Hematopoietic multipotent progenitor cell treated with erythropoietin and hydrocortisone succinate and interleukin-3 and kit ligand, for 4 days (in vitro differentiated cells): Measurements from ENCODE around the gene FCER1G.
A peak's percentile ranks its signal among the peaks of the same experiment; 100 is the strongest.

Experiments
- DNase-seq: peaks from one replicate; pipeline ENCODE4 v3.0.0-alpha.2; 2015

FCER1G gene

DNA sequence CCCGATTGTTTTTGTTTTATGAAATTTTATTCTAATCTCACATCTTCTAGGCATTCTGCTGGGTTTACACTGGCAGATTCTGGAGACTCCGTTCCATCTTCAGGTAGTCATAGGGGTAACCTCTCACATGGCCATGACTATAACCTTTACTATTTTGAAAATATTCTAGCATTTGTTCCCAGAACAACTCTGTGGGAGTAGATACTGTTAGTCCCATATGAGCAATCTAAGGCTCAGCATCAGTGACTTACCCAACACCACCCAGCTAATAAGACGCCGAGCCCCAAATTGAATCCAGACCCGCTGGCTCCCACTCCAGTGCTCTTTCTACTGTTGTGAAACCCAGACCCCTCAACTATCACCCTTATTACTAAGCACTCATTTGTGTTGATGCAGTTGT lies 26.1 kb upstream of the FCER1G start:
- DNase-seq = no peak

DNA sequence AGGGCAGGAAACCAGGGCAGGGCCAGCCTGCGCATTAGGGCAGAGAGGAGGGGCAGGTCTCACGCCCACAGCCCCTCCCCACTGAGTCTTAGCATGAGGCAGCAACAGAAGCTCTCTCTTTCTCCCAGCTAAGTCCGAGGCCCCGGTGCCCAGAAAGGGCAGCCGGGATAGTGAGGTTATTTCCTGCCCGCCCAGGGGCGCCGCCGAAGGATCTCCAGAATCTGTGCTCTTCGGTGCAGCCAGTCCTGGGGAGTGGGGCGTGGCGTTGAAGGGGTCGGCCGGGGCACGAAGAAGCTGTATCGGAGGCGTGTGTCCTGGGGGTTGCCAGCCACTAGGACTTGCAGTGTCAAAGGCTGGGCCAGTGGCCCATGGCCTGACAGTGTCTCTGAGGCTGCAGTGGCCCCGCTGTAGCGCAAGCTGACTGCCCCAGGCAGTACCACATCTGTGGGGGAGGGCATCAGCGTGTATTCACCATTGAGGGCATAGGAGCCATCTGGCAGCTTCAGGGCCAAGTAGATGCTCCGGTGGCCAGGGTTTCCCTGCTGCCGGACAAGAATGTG lies 24.1 kb upstream of the FCER1G start:
- DNase-seq = no peak

- DNase-seq = no peak
These were observed 23.1 kb upstream of the FCER1G start for GRCh38 chr1:161191971-161192370.

DNA sequence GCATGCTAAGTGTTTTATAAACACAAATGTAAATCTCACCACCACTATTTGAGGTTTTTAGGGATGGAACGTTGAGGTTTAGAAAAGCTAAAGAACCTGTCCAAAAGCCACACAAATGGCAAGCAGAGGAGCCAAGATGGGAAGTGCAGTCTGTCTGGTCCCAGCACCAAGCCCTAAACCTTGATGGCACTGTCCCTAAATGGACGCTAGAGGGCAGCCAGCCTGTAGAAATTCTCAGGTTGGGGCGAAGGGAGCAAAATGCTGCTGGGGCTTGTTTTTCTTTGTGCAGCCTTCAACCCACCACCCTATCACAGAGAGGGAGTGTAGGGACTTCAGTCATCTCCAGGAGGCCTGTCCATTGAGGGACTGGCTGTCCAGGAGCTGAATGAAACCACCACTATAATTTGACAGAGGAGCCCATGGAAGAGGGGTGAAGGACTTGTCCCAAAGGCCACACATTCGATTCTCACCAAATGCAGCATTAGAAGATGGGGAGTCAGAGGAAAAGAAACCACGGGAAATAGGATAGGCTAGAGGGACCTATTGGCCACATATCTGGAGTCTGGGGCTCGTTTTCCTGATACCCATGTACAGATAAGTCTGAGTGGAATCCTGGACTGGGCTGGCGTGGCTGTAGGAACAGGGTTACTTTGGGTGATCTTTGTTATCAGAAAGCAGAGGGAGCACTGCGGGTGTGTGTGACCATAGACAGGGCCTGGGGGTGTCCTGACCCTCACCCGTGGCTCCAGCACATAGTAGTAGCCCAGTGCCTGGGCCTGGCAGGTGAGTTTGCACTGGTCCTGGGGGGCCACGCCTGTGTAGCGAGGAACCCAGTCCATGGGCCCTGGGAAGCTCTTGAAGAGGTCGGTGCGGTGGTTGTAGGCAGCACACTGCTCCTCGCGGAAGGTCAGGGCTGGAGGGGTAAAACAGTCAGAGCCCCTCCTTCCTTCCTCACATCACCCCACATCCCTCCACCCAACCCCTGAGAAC lies 22.3 kb upstream of the FCER1G start:
- peak; percentile 91 for DNase-seq

GRCh38 chr1:161193561-161194235 lies 21.4 kb upstream of the FCER1G start:
- DNase-seq = no peak

DNA sequence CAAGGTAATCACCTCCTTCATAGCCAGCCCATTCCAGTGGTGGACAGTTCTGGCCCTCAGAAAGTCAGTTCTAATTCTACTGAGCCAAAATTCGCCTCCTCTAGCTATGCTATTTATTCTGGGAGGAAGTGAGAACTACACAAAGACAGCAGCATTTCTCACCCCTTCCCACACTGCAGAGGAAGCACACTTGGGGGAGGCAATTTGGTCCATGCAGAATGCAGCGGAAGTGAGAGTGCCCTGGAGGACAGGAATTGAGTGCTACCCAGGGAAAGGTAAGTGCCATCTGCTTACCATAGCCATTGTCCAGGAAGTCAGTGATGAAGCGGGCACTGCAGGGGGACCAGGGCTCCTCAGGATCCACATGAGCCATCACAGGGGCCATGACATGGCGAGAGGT lies 19.9 kb upstream of the FCER1G start:
- DNase-seq = no peak

DNA sequence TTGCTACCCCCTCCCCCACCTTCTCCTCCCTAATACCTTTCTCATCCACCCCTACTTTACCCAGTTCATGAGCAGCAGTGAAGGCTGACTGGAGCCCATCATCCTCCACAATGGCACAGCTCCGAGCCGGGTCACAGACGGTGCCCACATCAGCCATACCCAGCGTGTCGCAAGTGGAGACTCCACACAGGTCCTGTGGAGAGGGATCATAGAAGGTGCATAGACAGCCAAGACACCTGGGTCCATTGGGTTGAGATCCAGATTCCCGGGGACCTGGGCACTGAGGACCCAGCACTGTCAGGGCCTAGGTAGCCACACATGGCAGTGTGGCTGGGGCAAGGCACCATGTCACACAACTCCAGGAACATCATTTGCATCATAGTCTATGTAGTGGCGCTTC lies 19.0 kb upstream of the FCER1G start:
- DNase-seq = no peak

DNA sequence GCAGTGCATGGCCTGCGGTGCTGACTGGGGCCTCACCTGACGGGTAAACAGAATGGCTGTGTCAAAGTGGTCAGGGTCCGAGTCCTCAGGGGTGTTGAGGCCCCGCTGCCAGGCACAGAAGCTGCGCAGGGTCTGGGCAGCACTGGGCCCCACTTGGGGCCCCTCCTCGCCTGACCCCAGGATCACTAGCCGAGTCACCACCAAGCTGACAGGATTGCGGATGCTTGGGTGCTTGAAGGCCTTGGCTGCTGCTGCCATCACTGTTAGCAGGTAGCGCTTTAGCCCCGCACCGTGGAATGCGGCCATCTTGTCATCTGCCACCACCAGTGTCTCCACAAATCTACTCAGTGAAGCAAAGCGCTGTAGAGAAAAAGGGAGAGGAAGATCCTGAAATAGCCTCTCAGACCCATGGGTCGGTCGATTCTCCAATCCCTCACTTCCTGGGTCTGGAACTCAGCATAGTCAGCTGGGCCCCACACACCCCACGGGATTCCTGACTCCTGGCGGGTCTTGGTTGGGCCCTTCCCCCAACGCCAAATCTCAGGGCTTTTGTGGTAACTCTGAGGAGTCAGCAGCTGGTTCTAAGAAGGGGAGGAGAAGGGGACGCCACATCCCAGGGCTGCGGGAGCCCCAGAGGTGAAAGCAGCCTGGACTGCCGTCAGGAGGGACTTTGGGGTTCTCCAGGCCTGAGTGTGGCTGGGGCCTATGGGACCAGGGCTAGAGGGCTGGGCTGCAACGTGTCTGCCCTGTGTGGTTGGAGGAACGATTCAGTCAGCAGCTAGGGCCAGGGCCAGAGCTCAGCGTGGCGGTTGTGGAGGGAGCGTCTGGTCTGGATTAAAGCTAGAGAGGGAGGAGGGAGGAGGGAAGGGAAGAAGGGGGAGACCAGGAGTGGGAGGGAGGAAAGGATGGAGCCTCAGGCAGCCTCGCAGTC lies 18.3 kb upstream of the FCER1G start:
- DNase-seq = no peak

- no peak for DNase-seq
These were observed 17.4 kb upstream of the FCER1G start for GRCh38 chr1:161197560-161198193.

DNA sequence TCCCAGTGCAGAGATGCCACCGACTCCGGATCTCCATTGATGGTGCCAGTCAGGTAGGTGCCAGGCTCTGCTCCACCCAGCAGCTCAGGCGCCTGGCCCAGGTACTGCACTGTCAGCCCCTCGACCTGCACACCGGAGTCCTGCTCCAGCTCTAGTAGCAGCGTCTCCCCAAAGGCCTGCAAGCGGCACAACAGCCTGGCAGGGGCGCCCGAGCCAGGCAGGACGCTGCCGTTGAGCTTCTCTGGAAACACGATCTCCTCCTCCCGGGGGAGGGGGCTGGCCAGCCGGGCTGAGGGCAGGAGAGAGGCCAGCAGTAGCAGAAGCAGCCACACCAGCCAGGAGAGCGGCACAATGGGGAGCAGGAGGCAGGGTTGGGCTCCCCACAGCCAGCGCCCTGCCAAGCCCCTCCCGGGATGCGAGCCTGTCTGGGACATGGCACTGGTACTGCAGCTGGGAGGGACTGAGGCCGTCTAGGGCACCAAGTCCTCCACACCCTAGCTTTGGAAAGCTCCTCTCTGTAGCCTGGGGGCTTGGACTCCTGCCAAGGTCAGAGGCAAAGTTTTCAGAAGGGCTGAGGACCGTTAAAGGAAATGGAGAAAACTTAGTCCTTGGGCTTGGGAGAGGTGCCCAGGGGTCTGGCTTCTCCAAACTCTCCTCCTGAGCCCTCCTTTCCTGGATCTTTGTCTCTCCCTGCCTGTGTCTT lies 16.8 kb upstream of the FCER1G start:
- DNase-seq = peak; percentile 52

DNA sequence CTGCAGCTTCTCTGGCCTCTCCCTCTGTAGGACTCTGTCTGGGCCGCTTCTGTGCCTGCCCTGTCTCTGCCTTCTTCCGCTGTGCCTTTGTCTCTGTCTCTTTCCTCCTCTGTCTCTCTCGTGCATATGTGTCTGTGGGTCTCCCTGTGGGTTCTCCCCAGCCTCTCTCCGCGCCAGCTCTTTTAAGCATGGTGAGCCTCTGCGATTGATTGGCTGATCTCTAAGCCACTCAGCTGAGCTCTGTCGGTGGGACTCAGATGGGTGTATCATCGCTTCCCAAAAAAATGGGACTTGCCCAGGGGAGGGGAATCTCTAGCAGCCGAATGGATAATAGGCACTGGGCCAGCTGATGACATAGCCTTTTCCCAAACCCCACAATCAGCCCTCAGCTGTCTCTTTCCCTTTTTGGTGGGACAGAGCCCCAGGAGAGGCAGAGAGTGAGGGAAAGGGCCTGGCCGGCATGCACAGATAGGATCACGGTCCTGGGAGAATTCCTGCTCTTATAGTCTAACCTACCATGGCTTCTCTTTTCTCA lies 16.1 kb upstream of the FCER1G start, which contains the start of gene ADAMTS4:
TSS of gene ADAMTS4 (minus strand) at position 158 of the 535 bp plus-strand sequence. CDS start 427 bp downstream, outside the sequence.
- no peak for DNase-seq

DNA sequence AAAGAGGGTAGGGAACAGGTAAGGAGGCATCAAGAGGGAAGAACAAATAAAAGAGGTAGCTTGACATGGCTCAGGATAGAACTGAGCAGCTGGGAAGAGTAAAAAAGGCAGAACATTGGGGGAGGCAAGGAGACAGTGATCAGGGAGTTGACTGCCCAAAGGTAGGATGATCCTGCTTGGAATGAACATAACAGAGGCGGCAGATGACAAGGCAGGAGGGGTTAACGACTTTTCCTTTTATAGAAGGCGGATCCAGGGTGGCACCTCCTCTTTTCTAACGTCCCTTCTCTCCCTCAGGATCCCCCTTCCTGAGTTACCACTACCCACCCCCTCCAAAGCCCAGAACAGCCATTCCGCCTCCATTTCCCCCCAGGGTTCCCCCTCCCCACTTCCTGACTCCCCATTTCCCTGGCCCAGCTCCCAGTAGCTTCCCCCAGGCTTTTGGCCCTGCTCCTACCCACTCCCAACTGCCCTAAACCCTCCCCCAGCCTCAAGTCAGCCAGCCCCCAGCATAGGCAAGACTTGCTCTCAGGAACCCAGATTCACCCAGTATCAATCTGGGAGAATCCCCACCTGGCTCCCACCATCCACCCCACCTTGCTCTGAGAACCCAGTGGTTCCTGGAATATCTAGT lies 15.5 kb upstream of the FCER1G start:
- no peak for DNase-seq

DNA sequence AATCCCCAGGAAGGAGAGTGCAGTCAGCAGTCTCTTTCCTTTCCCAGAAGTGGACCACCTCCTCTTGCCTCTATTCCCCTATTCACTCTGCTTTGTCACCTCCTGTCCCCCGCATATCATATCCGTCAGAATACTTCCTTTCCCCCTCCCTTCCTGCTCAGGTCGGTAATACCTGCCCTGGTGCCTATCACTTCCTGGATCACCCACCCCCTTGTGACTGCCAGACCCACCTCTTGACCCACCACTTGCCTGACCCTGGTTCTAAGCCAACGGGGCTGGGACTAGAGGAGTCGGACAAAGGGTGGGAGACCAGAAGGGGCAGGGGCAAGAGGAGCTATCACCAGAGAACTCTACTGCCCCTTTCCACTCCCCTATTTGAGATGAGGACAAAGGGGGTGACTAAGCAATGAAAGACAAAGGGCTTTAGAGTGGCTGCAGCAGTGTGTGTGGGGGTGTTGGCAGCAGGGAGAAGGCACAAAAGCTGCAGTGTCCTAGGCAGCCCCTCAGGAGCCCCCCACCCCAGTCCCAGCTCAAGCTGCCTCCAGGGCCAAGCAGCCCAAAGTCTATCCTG lies 14.6 kb upstream of the FCER1G start:
- no peak for DNase-seq

DNA sequence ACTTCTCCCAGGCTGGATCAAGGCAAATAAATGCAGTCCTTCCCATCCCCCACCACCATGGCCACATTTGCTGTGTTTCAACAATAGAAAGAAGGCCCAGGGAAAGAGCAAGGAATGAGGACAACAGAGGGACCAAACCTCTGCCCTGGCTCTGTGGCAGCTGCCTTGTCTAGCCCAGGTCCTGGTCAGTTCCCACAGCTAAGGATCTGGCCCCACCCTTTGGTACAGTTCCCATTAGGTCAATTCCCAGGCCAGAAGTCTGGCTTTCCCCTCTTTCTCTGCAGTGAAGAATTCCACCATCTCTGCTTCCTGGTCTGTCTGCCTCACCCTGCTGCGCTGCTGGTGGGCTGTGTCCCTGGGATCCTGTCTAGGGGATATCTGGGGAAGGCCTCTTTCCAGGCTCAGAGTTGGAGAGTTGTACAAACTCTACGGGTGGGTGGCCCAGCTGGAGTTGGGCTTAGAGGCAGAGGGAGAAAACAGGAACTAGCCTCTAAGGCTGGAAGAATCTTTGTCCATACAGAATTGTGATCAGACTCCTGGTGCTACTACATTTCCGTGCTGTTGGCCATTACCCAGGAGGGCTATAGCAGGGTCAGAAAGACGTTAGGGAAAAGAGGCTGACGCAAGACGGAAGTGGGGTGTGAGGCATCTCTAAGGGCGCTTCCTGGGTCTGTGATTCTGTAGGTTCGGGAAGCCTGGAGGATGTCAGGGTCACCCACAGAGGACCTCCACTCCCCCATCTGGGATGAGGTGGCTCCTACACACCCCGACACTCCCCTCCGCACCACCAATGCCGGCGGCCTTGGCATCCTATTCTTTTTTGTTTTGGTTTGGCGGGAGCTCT lies 13.9 kb upstream of the FCER1G start:
- DNase-seq = peak; percentile 53

DNA sequence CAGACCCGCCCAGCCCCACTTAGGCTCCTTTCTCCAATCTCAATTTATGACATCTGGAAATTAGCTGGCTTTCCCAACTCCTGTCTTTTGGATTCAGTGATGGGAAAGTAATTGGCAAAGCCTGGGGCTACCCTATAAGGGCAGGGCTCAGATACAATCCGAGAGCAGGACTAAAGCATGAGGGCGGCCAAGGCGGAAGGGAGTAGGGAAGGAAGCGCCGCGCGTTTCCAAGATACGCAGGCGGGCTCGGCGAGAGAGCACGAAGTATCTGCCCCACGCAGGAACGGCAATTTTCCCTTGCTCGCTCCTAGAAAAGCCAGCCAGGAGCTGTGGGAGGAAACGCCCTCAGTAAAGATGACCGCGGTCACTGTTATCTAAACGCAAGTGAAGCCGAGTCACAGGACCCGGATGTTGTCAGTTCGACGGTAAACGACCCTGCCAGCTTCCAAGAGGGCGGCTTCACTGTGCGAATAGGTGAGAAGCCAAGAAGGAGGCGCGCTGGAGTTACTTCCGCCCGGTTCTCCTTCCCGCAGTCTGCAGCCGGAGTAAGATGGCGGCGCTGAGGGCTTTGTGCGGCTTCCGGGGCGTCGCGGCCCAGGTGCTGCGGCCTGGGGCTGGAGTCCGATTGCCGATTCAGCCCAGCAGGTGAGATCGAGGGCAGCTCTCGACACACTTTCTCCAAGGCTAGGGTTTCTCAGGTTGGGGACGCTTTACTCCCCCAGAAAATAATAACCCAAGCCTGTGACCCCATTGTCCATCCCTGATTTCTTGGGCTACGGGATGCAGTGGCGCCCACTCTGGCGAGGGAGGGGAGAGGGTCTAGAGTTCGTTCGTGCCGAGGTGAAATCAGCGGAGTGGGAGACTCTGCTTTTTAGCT lies 13.0 kb upstream of the FCER1G start, which contains the start of gene NDUFS2:
TSS of gene NDUFS2 (plus strand) at position 532 of the 877 bp plus-strand sequence. CDS start at position 551, 19 bp downstream.
- DNase-seq = peak; percentile 100

DNA sequence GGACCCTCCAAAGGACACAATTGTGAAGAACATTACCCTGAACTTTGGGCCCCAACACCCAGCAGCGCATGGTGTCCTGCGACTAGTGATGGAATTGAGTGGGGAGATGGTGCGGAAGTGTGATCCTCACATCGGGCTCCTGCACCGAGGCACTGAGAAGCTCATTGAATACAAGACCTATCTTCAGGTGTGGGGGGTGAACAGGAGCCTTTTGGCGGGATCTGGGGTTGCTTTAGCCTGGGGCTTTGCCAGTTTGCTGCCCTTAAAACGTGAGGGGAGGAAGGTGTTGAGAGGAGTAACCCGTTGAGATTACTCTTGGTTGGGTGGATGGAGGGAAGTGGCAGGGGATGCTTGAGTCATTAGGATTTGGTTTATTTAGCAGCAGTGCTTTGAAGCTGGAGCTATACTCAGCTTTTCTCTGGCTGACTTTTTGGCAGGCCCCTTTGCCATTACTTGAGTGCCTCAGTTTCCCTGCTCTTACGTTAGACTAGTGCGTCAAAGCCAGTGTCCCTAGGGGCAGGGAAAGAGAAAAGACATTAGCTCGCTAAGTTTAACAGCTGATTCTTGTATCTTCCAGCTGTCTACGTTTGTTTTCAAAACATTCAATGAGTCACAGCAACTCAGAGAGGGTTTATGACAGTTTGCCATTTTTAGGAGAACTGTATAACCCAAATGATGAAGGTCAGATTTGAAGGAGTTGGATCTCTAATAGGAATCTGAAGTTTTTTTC lies 8.5 kb upstream of the FCER1G start:
- DNase-seq = no peak

DNA sequence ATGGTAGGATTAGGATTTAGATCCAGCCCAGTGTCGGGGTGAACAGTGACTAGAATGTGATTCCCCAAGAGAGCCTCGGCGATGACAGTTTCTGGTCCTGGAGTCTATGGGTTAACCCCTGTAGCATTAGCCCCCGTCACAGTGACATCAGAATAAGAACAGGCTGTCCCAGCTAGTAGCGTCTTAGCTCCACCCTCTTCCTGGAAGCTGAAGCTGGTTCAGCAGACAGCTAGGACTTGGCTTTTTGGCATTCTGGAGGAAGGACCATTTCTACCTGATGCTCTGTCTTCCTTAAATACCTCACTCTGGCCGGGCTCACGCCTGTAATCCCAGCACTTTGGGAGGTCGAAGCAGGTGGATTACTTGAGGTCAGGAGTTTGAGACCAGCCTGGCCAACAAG lies 7.9 kb upstream of the FCER1G start:
- no peak for DNase-seq
